ENCODE data around the gene BAG5. TPM values are rescaled to one million over a fixed set of nuclear protein-coding genes. Genes with fewer than 3 reads are reported as not detected.
A peak's percentile ranks its signal among the peaks of the same experiment; 100 is the strongest.

BAG5 gene
- total RNA-seq, 1 donor from 2014 or later, result 46.6 TPM

- peak; percentile 55 for DNase-seq
These were observed 15.6 kb downstream of the BAG5 start for GRCh38 chr14:103546652-103547454.

GRCh38 chr14:103545915-103546651, 16.4 kb downstream of the BAG5 start:
- no peak for DNase-seq

- no peak for DNase-seq
These were observed 17.1 kb downstream of the BAG5 start for GRCh38 chr14:103545219-103545914.

- peak; percentile 79 for DNase-seq
These were observed 17.9 kb downstream of the BAG5 start for GRCh38 chr14:103544388-103545218.

GRCh38 chr14:103543721-103544387, 18.6 kb downstream of the BAG5 start:
- DNase-seq, result no peak

GRCh38 chr14:103543140-103543539, 19.3 kb downstream of the BAG5 start:
- no peak for DNase-seq

GRCh38 chr14:103542605-103543088, 19.8 kb downstream of the BAG5 start:
- peak; percentile 88 for DNase-seq

GRCh38 chr14:103541709-103542604, 20.5 kb downstream of the BAG5 start:
- no peak for DNase-seq

- no peak for DNase-seq
These were observed 21.4 kb downstream of the BAG5 start for GRCh38 chr14:103540821-103541708.

GRCh38 chr14:103539056-103539825, 23.2 kb downstream of the BAG5 start:
- no peak for DNase-seq

GRCh38 chr14:103538291-103539055, 24.0 kb downstream of the BAG5 start:
- no peak for DNase-seq

- no peak for DNase-seq
These were observed 25.1 kb downstream of the BAG5 start for GRCh38 chr14:103537175-103537990.

GRCh38 chr14:103536693-103537092, 25.8 kb downstream of the BAG5 start:
- DNase-seq, result no peak

GRCh38 chr14:103535891-103536565, 26.4 kb downstream of the BAG5 start:
- DNase-seq, result no peak

GRCh38 chr14:103535081-103535890, 27.2 kb downstream of the BAG5 start:
- DNase-seq, result no peak
